WTC11 (cell line): ENCODE measurements around the gene CREBRF. TPM values are rescaled to one million over a fixed set of nuclear protein-coding genes. Genes with fewer than 3 reads are reported as not detected.
"Not testable (repeated sequence)": the region's sequence is repeated elsewhere in the genome, so short reads cannot be mapped to it uniquely, and the experiment has no call there.

Experiments
- ATAC-seq: fragments of 200-7000 bp; cut with Tn5 transposase; 2 replicates; pipeline ENCODE4 v1.10.0; 2021; ENCODE audit warnings: mild to moderate bottlenecking, moderate library complexity
- CTCF ChIA-PET: fragments of 300-600 bp; sonication (Branson Sonifier 250); formaldehyde crosslinking; loops from one replicate; lab custom pipeline; 2021; ENCODE audit warnings: antibody characterized with exemption; lab: Charles Lee
- POLR2A ChIA-PET: fragments of 350-600 bp; sonication (Branson Sonifier 250); formaldehyde crosslinking; loops from one replicate; lab custom pipeline; 2021; ENCODE audit warnings: antibody characterized with exemption; lab: Charles Lee
- DNase-seq: peaks from one replicate; pipeline ENCODE4 v3.0.0; 2021; ENCODE audit warnings: low spot score
- H3K27ac Mint-ChIP-seq: 2 replicates; pipeline ENCODE4 v1.8.0; 2021; ENCODE audit warnings: mixed read lengths
- H3K27me3 Mint-ChIP-seq: 2 replicates; pipeline ENCODE4 v1.8.0; 2021; ENCODE audit warnings: low read depth, mild to moderate bottlenecking, moderate library complexity, mixed read lengths
- H3K36me3 Mint-ChIP-seq: 2 replicates; pipeline ENCODE4 v1.8.0; 2021; ENCODE audit warnings: mixed read lengths
- H3K4me1 Mint-ChIP-seq: 2 replicates; pipeline ENCODE4 v1.8.0; 2022; ENCODE audit warnings: mixed read lengths
- H3K4me3 Mint-ChIP-seq: 2 replicates; pipeline ENCODE4 v1.8.0; 2021; ENCODE audit warnings: mild to moderate bottlenecking, moderate library complexity, mixed read lengths
- H3K9me3 Mint-ChIP-seq: 2 replicates; pipeline ENCODE4 v1.8.0; 2021; ENCODE audit warnings: mixed read lengths
- ARID4B ChIP-seq: sonication (generic); formaldehyde crosslinking; IDR thresholded peaks from 2 replicates; pipeline ENCODE4 v1.8.0; 2023; ENCODE audit warnings: missing genetic modification reagents, mild to moderate bottlenecking, borderline replicate concordance
- ATF1 ChIP-seq: sonication (generic); formaldehyde crosslinking; IDR thresholded peaks from 2 replicates; pipeline ENCODE4 v1.8.1; 2023; ENCODE audit warnings: mild to moderate bottlenecking, moderate library complexity, missing genetic modification reagents
- HMGXB4 ChIP-seq: sonication (generic); formaldehyde crosslinking; IDR thresholded peaks from 2 replicates; pipeline ENCODE4 v1.8.1; 2023; ENCODE audit warnings: mild to moderate bottlenecking, moderate library complexity, missing genetic modification reagents
- JUN ChIP-seq: sonication (generic); formaldehyde crosslinking; IDR thresholded peaks from 2 replicates; pipeline ENCODE4 v1.8.0; 2023; ENCODE audit warnings: mild to moderate bottlenecking, missing genetic modification reagents
- KAT7 ChIP-seq: sonication (generic); formaldehyde crosslinking; IDR thresholded peaks from 2 replicates; pipeline ENCODE4 v1.8.1; 2023; ENCODE audit warnings: missing genetic modification reagents, mild to moderate bottlenecking, borderline replicate concordance
- MXD4 ChIP-seq: fragments of 250-450 bp; sonication (Bioruptor Pico); IDR thresholded peaks from 2 replicates; pipeline ENCODE4 v1.8.0; 2021; ENCODE audit warnings: mild to moderate bottlenecking, moderate library complexity, borderline replicate concordance
- MYBL2 ChIP-seq: sonication (generic); formaldehyde crosslinking; IDR thresholded peaks from 2 replicates; pipeline ENCODE4 v1.8.1; 2023; ENCODE audit warnings: mild to moderate bottlenecking, moderate library complexity, missing genetic modification reagents
- NR1H2 ChIP-seq: sonication (generic); formaldehyde crosslinking; IDR thresholded peaks from 2 replicates; pipeline ENCODE4 v1.9.0; 2021; ENCODE audit warnings: mild to moderate bottlenecking, moderate library complexity, missing genetic modification reagents
- RORB ChIP-seq: fragments of 250-450 bp; sonication (Bioruptor Pico); IDR thresholded peaks from 2 replicates; pipeline ENCODE4 v1.9.0; 2021; ENCODE audit warnings: mild to moderate bottlenecking
- SMAD3 ChIP-seq: sonication (generic); formaldehyde crosslinking; IDR thresholded peaks from 2 replicates; pipeline ENCODE4 v1.8.0; 2022; ENCODE audit warnings: missing genetic modification reagents, mild to moderate bottlenecking, borderline replicate concordance
- TCF7 ChIP-seq: sonication (generic); formaldehyde crosslinking; IDR thresholded peaks from 2 replicates; pipeline ENCODE4 v1.8.0; 2022; ENCODE audit warnings: mild to moderate bottlenecking, low read depth, missing genetic modification reagents, moderate library complexity
- TEAD4 ChIP-seq: sonication (generic); formaldehyde crosslinking; IDR thresholded peaks from 2 replicates; pipeline ENCODE4 v1.8.0; 2022; ENCODE audit warnings: mild to moderate bottlenecking, missing genetic modification reagents
- ZNF138 ChIP-seq: sonication (generic); formaldehyde crosslinking; conservative IDR thresholded peaks from 2 replicates; pipeline ENCODE4 v1.8.1; 2022; ENCODE audit warnings: mild to moderate bottlenecking, moderate library complexity, missing genetic modification reagents
- ZNF416 ChIP-seq: fragments of 250-450 bp; sonication (Bioruptor Pico); IDR thresholded peaks from 2 replicates; pipeline ENCODE4 v1.9.0; 2021; ENCODE audit warnings: mild to moderate bottlenecking, inconsistent platforms
- total RNA-seq: library from RNA; stranded (reverse); gene quantifications from 3 replicates; pipeline ENCODE4 v1.2.3, GENCODE V29; 2021
- TF ChIP-seq, protein P1 (sequence below): fragments of 250-450 bp; sonication (Bioruptor Pico); IDR thresholded peaks from 2 replicates; pipeline ENCODE4 v1.9.0; 2021; ENCODE audit warnings: mild to moderate bottlenecking
- TF ChIP-seq, protein P2 (sequence below): sonication (generic); formaldehyde crosslinking; IDR thresholded peaks from 2 replicates; pipeline ENCODE4 v1.8.1; 2023; ENCODE audit warnings: mild to moderate bottlenecking, missing genetic modification reagents, borderline replicate concordance

CREBRF gene
- total RNA-seq, 1 experiment from 2014 or later = 5.7 TPM

DNA sequence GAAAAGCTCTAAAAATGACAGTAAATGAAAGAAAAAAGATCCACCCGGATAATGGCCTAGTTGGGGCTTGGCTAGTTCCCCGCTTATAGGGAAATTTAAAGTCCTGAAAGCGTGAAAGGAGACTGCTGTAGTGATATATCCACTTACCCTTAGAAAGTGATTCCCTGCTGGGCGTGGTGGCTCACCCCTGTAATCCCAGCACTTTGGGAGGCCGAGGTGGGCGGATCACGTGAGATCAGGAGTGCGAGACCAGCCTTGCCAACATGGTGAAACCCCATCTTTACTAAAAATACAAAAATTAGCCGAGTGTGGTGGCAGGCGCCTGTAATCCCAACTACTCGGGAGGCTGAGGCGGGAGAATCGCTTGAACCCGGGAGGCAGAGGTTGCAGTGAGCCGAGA, 39.1 kb upstream of the CREBRF start:
- not testable (repeated sequence) for DNase-seq, H3K27me3 Mint-ChIP-seq, ATAC-seq, H3K4me3 Mint-ChIP-seq, H3K9me3 Mint-ChIP-seq
- ChIA-PET CTCF (interaction anchor here (1.0 to 1.4 kb wide), 4 partner anchors 33 to 310 kb away, joined by 4 to 7 read pairs (median 6); partner anchors contain the start of gene BNIP1), POLR2A (interaction anchor here (0.8 kb wide), 1 partner anchor 10 kb away, joined by 3 read pairs; no protein-coding TSS in a partner anchor)
- Mint-ChIP-seq H3K36me3 (peaks cover 24% of the 10 kb centered on the region), H3K4me1 (peaks cover 26% of the 10 kb centered on the region), H3K27ac (peak overlapping the region; percentile 94)

- H3K36me3 Mint-ChIP-seq = peaks cover 28% of the 10 kb centered on the region
- CTCF ChIA-PET = no interaction called here
- no peaks in the 10 kb centered on the region for H3K27me3 Mint-ChIP-seq
- POLR2A ChIA-PET = no interaction called here
- no peak for DNase-seq
- peaks cover 26% of the 10 kb centered on the region for H3K4me1 Mint-ChIP-seq
- H3K9me3 Mint-ChIP-seq = no peaks in the 10 kb centered on the region
- TF ChIP-seq ZNF138 (CRISPR knock-in tag) (no peak), NR1H2 (no peak), JUN (CRISPR knock-in tag) (no peak), TEAD4 (no peak), RORB (no peak), MYBL2 (CRISPR knock-in tag) (no peak), ATF1 (CRISPR knock-in tag) (no peak), SMAD3 (CRISPR knock-in tag) (no peak), MXD4 (CRISPR knock-in tag) (no peak), HMGXB4 (CRISPR knock-in tag) (no peak), ZNF416 (CRISPR knock-in tag) (no peak), KAT7 (CRISPR knock-in tag) (no peak), ARID4B (CRISPR knock-in tag) (no peak), TCF7 (CRISPR knock-in tag) (no peak)
- TF ChIP-seq, protein P1, sequence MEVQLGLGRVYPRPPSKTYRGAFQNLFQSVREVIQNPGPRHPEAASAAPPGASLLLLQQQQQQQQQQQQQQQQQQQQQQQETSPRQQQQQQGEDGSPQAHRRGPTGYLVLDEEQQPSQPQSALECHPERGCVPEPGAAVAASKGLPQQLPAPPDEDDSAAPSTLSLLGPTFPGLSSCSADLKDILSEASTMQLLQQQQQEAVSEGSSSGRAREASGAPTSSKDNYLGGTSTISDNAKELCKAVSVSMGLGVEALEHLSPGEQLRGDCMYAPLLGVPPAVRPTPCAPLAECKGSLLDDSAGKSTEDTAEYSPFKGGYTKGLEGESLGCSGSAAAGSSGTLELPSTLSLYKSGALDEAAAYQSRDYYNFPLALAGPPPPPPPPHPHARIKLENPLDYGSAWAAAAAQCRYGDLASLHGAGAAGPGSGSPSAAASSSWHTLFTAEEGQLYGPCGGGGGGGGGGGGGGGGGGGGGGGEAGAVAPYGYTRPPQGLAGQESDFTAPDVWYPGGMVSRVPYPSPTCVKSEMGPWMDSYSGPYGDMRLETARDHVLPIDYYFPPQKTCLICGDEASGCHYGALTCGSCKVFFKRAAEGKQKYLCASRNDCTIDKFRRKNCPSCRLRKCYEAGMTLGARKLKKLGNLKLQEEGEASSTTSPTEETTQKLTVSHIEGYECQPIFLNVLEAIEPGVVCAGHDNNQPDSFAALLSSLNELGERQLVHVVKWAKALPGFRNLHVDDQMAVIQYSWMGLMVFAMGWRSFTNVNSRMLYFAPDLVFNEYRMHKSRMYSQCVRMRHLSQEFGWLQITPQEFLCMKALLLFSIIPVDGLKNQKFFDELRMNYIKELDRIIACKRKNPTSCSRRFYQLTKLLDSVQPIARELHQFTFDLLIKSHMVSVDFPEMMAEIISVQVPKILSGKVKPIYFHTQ (CRISPR knock-in tag) = no peak
- TF ChIP-seq, protein P2, sequence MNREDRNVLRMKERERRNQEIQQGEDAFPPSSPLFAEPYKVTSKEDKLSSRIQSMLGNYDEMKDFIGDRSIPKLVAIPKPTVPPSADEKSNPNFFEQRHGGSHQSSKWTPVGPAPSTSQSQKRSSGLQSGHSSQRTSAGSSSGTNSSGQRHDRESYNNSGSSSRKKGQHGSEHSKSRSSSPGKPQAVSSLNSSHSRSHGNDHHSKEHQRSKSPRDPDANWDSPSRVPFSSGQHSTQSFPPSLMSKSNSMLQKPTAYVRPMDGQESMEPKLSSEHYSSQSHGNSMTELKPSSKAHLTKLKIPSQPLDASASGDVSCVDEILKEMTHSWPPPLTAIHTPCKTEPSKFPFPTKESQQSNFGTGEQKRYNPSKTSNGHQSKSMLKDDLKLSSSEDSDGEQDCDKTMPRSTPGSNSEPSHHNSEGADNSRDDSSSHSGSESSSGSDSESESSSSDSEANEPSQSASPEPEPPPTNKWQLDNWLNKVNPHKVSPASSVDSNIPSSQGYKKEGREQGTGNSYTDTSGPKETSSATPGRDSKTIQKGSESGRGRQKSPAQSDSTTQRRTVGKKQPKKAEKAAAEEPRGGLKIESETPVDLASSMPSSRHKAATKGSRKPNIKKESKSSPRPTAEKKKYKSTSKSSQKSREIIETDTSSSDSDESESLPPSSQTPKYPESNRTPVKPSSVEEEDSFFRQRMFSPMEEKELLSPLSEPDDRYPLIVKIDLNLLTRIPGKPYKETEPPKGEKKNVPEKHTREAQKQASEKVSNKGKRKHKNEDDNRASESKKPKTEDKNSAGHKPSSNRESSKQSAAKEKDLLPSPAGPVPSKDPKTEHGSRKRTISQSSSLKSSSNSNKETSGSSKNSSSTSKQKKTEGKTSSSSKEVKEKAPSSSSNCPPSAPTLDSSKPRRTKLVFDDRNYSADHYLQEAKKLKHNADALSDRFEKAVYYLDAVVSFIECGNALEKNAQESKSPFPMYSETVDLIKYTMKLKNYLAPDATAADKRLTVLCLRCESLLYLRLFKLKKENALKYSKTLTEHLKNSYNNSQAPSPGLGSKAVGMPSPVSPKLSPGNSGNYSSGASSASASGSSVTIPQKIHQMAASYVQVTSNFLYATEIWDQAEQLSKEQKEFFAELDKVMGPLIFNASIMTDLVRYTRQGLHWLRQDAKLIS (CRISPR knock-in tag) = no peak
- no peak for ATAC-seq
- H3K27ac Mint-ChIP-seq = no peak overlapping the region
- no peak overlapping the region for H3K4me3 Mint-ChIP-seq
These were observed 37.8 kb upstream of the CREBRF start for GRCh38 chr5:173018358-173018757.
